Loucy (cell line): ENCODE data around the gene PABPN1L.

ENCODE experiments used
- CTCF ChIP-seq: fragments of 200-600 bp; sonication (generic); conservative IDR thresholded peaks from 2 replicates; pipeline ENCODE4 v1.5.1; 2014; ENCODE audit warnings: mild to moderate bottlenecking, antibody characterized with exemption, low read length
- EZH2phosphoT487 ChIP-seq: fragments of 200-600 bp; IDR thresholded peaks from 2 replicates; pipeline ENCODE4 v1.6.1; 2018; ENCODE audit warnings: antibody characterized with exemption, mild to moderate bottlenecking, moderate library complexity, borderline replicate concordance

GRCh38 chr16:88878356-88878755 lies 11.9 kb upstream of the PABPN1L start:
- TF ChIP-seq CTCF: no peak
- TF ChIP-seq EZH2phosphoT487: no peak
